HG03066 (cell line): ENCODE data around the gene F2RL1.
"Not testable (repeated sequence)": the region's sequence is repeated elsewhere in the genome, so short reads cannot be mapped to it uniquely, and the experiment has no call there.

Experiments used
- ATAC-seq: cut with Tn5 transposase; IDR thresholded peaks from one replicate; pipeline ENCODE4 v1.9.1; 2021; ENCODE audit warnings: low read depth; ENCODE audit not compliant: unreplicated experiment

Gene F2RL1

GRCh38 chr5:76818844-76819831 lies at the start of gene F2RL1:
Gene F2RL1, plus strand, starts transcription at chr5:76819030. Its CDS starts 153 bp downstream, at chr5:76819183.
- no peak for ATAC-seq

- not testable (repeated sequence) for ATAC-seq
Observed at GRCh38 chr5:76771041-76771440, 47.8 kb upstream of the F2RL1 start.

- no peak for ATAC-seq
Observed at GRCh38 chr5:76771705-76772405, 47.0 kb upstream of the F2RL1 start.

- ATAC-seq, result no peak
Observed at GRCh38 chr5:76775921-76776320, 42.9 kb upstream of the F2RL1 start.

GRCh38 chr5:76776391-76776790 lies 42.4 kb upstream of the F2RL1 start:
- no peak for ATAC-seq

GRCh38 chr5:76780616-76781015 lies 38.2 kb upstream of the F2RL1 start:
- ATAC-seq, result not testable (repeated sequence)

- no peak for ATAC-seq
Observed at GRCh38 chr5:76781775-76782174, 37.1 kb upstream of the F2RL1 start.

GRCh38 chr5:76782444-76782843 lies 36.4 kb upstream of the F2RL1 start:
- ATAC-seq, result no peak

- ATAC-seq, result no peak
Observed at GRCh38 chr5:76787237-76787636, 31.6 kb upstream of the F2RL1 start.

- no peak for ATAC-seq
Observed at GRCh38 chr5:76788362-76788761, 30.5 kb upstream of the F2RL1 start.

GRCh38 chr5:76789275-76789674 lies 29.6 kb upstream of the F2RL1 start:
- ATAC-seq, result not testable (repeated sequence)

- ATAC-seq, result no peak
Observed at GRCh38 chr5:76789991-76790581, 28.7 kb upstream of the F2RL1 start.

GRCh38 chr5:76790632-76791290 lies 28.1 kb upstream of the F2RL1 start:
- no peak for ATAC-seq

- no peak for ATAC-seq
Observed at GRCh38 chr5:76791461-76791860, 27.4 kb upstream of the F2RL1 start.

- ATAC-seq, result no peak
Observed at GRCh38 chr5:76794871-76795270, 24.0 kb upstream of the F2RL1 start.

- no peak for ATAC-seq
Observed at GRCh38 chr5:76799588-76799987, 19.2 kb upstream of the F2RL1 start.

- no peak for ATAC-seq
Observed at GRCh38 chr5:76800579-76800978, 18.3 kb upstream of the F2RL1 start.

GRCh38 chr5:76801159-76801802 lies 17.5 kb upstream of the F2RL1 start:
- no peak for ATAC-seq

GRCh38 chr5:76801803-76802195 lies 17.0 kb upstream of the F2RL1 start:
- no peak for ATAC-seq

GRCh38 chr5:76804266-76804665 lies 14.6 kb upstream of the F2RL1 start:
- no peak for ATAC-seq
